ENCODE results near the gene CACNA2D4.
"Not testable (repeated sequence)": the region's sequence is repeated elsewhere in the genome, so short reads cannot be mapped to it uniquely, and the experiment has no call there.

CACNA2D4 gene

GRCh38 chr12:1832801-1833595 lies 85.5 kb downstream of the CACNA2D4 start:
- no peak for DNase-seq (ENCODE audit: low read depth in 2 of 2)

GRCh38 chr12:1830981-1831963 lies 87.2 kb downstream of the CACNA2D4 start:
- DNase-seq (ENCODE audit: low read depth in 2 of 2) = peak in 1 of 2 donors; percentile 8

DNA sequence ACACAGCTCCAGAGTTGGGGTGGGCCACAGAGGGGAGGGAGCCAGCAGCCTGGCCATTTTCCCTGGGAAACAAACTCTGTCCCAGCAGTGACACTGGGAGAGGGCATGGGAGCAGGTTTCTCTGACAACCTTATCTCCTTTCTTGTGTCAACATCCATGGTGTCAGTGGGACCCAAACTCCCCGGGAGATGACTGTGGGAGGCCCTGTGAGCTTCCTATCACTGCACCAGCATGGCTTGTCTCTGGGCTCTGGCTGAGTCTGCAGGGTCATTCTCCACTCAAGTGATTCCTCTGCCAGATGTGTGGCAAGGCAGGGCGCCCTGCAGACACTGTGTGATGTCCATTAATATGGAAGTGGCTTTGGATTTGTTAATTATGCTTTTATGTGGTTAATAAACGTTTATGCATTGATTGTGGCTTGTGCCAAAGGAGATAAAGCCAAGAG lies 88.0 kb downstream of the CACNA2D4 start:
- no peak for DNase-seq (ENCODE audit: low read depth in 2 of 2)

DNA sequence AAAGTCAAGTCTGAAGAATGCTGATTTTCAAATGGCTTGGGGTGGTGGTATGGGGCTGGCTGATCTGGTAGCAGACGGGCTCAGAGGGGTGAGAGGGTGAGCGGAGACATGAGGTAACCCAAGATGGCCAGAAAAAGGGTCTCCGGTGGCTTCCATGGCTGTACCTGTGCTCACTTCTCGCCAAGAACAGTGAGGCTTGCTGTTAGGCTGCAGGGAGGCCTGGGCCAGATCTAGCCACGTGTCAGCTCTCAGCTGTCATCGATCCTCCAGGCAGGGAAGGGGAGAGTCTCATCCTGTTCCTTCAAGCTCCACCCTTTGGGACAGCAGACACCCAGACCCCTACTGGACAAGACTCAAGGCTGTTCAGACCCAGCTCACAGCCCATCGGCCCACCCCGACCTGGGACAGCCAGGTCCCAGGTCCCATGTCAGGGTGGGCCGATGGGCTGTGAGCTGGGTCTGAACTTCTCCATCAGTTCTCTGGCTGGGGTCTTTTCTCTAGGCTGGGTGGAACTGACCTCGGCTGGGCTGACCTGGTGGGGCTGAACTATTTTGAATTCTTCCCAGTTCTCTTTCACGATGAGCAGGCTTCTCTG lies 89.0 kb downstream of the CACNA2D4 start:
- DNase-seq (ENCODE audit: low read depth in 2 of 2) = no peak

DNA sequence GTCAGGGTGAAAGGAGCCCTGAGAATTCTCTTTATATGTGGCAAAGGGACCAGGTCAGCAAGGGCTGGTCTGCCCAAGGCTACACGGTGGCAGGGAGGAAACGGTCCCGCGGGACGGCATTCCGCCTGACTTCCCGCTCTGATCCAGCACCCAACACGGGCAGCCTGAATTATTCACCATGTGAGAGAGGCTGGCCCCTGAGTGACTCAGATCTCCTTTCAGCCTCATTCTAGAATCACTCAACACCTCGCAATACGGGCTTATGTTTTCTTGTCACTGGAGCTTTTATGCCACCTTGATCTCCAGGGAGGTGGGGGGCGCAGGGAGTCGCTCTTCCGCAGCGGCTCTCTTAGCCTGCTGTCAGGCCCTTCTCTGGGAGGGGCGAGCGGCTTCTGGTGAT lies 89.6 kb downstream of the CACNA2D4 start:
- DNase-seq (ENCODE audit: low read depth in 2 of 2) = no peak

DNA sequence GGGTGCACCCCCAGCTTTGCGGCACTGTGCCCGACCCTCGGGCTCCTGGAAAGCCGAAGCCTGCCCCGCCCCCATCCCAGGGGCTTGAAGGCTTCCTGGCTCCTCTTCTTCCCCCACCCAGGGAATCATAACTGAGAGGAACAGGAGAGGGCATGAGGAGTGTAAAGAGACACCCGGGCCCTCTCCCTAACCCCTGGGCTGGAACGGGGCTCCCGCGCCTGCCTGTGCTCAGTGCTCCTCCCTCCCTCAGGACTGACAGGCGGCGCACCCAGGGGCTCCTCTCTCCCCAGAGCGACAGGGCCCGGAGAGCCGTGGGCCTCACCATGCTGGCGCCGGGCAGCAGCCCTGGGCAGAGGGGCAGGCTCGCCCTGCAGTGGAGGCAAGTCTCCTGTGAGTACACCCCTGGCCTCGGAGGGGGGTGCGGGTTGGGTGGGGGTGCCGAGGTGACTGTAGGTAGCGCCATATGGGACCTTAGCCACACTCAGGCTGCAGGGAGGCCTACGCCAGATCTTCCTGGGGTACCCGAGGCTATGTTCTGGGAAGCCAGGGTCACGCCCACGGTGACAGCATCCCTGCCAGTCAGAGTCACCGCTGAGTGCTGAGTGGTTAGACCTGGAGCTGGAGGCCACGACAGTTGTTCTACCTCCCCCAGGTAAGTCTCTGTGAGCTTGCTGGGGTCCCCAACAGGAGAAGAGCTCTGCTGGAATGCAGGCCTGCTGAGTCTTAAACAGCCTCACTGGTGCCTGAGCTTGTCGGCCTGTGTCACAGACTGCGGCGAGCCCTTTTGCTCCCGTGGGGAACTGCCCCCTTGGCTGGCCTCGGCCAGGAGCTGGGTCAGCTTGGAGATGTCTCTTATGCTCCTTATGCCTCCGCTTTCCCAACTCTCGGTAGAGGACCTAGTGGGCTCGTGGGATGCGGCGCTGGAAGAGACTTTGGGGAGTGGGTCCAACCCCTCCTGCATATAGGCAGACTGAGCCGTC lies 90.3 kb downstream of the CACNA2D4 start:
- no peak for DNase-seq (ENCODE audit: low read depth in 2 of 2)

- DNase-seq (ENCODE audit: low read depth in 2 of 2) = no peak
Observed at GRCh38 chr12:1826867-1827705, 91.4 kb downstream of the CACNA2D4 start.

DNA sequence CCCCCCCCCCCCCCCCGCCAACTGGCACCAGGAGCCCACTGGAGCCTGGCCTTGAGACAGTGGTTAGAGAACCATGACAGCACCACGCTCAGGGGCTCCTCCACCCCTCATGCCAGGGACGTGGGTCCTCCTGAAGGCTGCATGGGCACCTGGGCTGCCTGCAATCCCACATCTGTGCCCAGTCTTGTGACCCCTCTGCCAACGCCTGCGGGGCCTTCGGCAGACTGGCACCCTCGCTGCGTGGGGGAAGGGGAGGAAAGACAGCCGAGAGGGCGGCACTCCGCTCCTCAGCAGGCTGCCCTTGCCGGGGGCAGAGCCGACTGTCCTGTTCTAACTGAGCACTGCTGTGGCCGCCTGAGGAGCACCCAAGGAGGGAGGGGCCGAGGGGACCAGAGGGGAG lies 92.1 kb downstream of the CACNA2D4 start:
- DNase-seq (ENCODE audit: low read depth in 2 of 2) = no peak

DNA sequence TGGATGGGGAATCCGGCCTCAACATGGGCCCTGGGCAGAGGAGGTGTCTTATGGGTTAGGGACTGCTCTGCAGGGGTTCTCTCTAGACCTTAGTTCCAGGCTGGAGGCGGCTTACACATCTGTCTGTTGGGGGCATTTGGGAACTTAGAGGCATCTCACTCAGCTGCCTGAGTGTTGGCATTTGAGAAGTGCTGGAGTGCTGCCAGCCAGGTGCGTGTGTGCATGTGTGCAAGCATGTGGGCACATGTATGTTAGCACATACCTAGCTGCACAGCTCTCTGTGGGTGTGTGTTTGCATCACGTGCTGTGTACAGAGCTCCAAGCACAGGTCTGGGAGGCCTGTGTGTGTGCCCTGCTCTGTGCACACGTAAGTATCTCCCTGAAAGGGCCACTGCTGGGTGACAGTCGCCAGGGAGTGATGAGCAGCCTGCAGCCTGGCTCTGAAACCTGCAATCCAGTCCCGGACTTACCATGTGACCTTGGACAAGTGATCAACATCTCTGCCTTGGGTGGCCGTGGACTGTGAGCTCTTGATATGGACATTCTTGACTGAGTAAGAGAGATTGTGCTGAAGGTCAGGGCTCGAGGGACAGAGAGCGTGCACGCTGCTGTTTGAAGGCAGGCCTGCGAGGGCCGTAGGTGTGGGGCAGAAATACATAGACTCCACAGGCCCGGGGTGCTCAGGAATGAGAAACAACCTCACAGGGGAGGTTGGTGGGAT lies 92.9 kb downstream of the CACNA2D4 start:
- no peak for DNase-seq (ENCODE audit: low read depth in 2 of 2)

GRCh38 chr12:1823237-1823636 lies 95.2 kb downstream of the CACNA2D4 start:
- DNase-seq (ENCODE audit: low read depth in 2 of 2) = no peak

GRCh38 chr12:1822699-1823098 lies 95.8 kb downstream of the CACNA2D4 start:
- DNase-seq (ENCODE audit: low read depth in 2 of 2) = no peak

DNA sequence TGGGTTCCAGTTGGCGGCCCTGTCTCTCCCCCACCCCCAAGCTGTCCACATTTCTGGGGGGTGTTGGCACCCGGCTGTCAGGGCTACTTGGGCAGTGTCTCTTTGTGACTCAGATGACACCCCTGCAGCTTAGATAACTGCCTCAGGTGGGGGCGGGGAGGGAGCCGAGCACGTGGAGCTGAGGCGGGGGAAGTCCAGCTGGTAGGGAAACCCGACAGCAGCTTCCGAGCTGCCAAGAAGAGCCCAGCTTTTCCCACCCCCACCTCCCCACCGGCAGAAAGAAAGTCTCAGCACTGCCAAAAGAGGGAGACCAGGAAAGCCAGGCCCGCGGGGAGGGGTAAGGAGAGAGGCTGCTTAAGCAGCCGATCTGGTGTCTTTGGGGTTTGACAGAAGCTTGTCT lies 96.6 kb downstream of the CACNA2D4 start:
- no peak for DNase-seq (ENCODE audit: low read depth in 2 of 2)

GRCh38 chr12:1820896-1821291 lies 97.6 kb downstream of the CACNA2D4 start:
- no peak for DNase-seq (ENCODE audit: low read depth in 2 of 2)

GRCh38 chr12:1820191-1820895 lies 98.1 kb downstream of the CACNA2D4 start, which contains the start of gene LRTM2:
Gene LRTM2, plus strand, starts transcription at chr12:1820565. Its CDS starts 7,584 bp downstream, at chr12:1828149.
- DNase-seq (ENCODE audit: low read depth in 2 of 2) = no peak

DNA sequence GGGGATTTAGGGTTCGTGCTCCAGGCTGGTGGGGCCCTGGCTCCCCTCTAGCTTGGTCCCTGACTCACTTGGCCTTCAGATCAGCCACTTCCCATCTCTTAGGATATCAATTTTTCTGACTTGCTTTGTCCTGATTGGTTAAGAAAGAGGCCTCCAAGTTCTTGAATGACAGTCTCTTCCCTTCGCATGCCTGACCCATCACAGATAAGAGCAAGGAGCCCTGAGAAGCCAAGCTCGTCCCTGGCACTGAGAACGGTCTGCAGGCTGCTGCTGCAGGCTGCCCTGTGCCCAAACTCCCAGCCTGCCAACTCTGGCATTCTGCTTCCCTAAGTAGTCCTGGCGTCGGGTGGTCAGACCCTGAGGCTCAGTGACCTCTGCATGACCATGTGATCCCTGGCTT lies 98.9 kb downstream of the CACNA2D4 start:
- no peak for DNase-seq (ENCODE audit: low read depth in 2 of 2)

GRCh38 chr12:1819050-1819449 lies 99.4 kb downstream of the CACNA2D4 start:
- DNase-seq (ENCODE audit: low read depth in 2 of 2) = no peak

GRCh38 chr12:1817928-1818327 lies 100.5 kb downstream of the CACNA2D4 start:
- not testable (repeated sequence) for DNase-seq (ENCODE audit: low read depth in 2 of 2)

DNA sequence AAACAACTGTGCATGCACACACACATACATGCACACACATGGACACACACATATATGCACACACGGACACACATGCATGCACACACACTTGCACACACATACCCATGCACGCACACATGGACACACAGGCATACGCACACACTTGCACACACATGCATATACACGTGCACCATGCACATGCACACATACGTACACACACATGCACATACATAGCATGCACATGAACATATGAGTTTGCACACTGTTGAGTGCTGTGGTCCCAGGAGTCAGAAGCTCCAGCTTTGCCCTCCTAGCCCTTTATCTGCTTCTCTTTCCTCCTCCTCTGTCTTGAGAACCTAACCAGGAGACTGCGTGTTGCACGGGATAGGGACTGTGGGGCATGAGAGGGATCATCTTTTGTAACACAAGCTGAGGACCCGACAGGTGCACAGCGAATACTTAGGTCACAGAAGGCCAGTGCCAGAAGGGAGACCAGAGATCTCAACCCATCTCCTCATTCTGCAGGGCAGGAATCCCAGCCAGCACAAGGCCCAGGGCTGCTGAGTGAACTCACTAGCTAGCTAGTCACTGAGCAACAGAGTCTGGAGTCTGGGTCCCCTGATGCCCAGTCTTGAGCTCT lies 101.6 kb downstream of the CACNA2D4 start:
- no peak for DNase-seq (ENCODE audit: low read depth in 2 of 2)

Measured in stimulated activated CD4-positive, alpha-beta T cell treated with anti-CD3 and anti-CD28 coated beads, Interleukin-4, amount 100 ng/mL, for 48 hours (primary cell).